HS-27A (cell line): ENCODE measurements around the gene SPATA19.

ENCODE experiments used
- DNase-seq: peaks from one replicate; pipeline ENCODE4 v3.0.0-alpha.2; 2012; ENCODE audit warnings: low read depth, missing footprints

The SPATA19 gene

GRCh38 chr11:133818302-133818701 lies 27.0 kb downstream of the SPATA19 start:
- no peak for DNase-seq

GRCh38 chr11:133817449-133817848 lies 27.9 kb downstream of the SPATA19 start:
- no peak for DNase-seq

- DNase-seq: no peak
These were observed 29.0 kb downstream of the SPATA19 start for GRCh38 chr11:133816146-133816870.

GRCh38 chr11:133815636-133816035 lies 29.7 kb downstream of the SPATA19 start:
- DNase-seq: no peak

DNA sequence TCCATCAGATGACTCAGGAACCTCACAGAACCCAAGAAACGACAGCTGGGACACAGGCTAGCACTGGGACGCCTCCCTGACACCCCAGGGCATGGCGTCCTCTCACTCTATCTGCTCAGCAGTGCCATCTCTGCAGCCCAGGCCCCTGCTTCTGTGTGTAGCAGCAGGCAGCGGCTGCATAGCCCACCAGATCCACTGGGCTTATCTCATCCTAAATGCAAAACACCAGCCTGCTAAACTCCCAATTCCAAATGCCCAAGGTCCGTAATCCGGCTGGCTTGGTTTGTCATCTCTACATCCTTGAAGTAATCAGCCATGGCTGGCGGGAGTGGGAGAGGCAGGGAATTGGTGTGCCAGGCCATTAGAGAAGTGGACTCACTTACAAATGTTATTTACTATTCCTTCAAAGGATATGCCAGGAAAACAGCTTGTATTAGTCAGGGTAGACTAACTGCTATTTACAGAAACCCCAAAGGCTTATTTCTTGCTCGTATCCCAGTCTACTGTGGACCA lies 30.7 kb downstream of the SPATA19 start:
- DNase-seq: no peak

- DNase-seq: no peak
These were observed 33.2 kb downstream of the SPATA19 start for GRCh38 chr11:133811850-133812685.

DNA sequence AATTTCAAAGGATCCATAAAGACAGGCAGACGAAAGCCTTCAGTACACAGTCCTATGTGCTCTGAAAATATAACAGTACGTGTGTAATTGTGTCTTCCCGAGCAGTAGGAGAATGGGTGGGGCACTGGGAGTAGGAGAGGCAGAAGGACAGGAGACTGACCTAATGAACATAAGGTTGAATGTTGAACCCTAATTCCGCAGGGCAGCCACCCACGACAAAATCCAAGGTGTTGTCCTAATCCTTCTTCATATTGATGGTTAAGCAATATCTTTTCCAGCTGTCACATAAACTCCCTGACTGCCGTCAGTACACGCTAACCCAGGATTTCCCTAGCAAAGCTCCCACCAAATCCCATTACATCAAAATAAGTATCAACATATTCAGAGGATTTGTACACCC lies 34.5 kb downstream of the SPATA19 start:
- no peak for DNase-seq

DNA sequence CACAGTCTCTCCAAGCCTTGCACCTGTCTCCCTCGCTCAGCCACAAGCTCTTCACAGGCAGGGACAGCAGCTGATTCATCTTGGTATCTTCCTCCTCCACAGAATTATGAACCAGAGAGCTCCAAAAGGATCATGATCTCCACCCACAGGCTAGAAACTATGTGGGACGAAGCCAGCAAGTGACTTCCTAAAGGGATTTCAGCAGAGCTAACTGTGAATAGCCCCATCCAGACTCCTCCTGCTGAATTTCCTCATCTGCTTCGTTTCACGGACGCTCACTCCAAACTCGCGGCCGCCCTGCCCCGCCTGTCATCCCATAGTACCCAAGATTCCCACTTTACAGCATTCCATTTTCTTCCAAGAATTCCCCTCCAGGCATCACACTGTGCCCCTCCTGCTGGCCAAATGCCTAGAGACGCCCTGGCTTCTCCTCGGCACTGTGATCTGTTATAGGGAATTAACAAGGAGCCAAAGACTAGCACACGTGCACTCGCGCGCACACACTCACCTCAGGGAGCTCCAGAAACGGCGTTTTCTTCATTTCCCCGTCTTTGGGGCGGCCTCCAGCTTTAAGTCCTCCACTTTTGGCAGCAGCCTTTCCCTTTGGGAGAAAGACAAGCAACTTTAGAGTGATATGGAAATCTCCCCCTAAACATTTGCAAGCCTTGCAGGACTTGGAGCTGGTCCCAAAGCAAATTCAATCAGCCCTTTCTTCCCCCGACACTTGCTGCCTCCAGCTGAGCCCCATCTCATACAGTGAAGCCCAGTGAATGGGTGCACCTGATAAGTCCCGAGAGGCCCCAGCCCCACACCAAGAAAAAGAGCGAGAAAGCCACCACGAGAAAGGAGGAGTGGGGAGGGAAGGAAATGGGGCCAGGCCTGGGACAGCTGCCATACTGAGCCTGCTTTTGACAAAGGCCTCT lies 35.5 kb downstream of the SPATA19 start:
- DNase-seq: no peak

DNA sequence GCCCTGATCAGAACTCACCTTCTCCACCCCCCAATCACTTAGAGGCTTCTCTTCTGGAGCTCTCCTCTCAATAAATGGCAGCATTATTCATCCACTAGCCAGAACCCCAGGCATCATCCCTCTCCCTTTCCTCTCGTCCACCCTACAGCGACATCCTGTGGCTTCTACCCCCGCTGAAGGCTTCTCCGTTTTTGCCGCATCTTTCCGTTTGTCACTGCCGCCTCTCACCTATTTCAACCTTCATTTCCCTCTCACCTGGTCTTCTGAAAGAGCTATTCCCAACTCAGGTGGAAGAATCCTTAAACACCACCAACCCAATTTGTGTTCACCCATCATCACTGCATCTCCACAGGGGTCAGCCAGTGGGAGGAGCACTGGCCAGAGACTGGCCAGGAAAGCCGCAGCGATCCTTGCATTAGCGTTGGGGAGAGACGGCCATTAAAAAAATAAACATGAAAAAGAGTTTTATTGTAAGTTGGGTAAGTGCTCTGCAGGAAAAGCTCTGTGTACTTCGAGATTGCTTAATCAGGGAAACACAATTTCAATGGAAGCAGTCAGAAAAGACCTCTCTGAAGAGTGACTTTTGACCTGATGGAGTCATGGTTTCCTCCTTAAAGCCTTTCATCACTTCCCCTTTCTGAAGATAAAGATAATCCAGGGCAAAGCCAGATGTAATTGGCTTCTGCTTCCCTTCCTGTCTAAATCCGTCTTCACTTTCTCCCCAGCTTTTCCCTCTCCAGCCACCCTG lies 36.7 kb downstream of the SPATA19 start:
- no peak for DNase-seq

- DNase-seq: no peak
These were observed 42.3 kb downstream of the SPATA19 start for GRCh38 chr11:133803026-133803425.

DNA sequence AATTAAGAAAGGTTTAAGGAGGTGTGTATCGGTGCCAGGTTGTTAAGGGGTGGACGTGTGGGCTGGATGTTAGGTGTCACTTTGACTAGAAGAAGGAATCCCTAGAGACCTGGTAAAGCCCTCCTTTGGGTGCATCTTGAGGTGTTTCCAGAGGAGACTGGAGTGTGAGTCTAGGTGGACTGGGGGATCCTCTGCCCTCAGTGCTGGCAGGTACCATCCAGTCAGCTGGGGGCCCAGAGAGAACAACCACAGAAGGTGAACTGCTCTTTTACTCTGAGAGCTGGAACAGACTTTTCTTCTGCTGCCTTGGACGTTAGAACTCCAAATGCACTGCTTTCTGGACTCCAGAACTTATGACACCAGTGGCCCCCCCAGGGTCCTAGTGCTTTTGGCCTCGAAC lies 44.0 kb downstream of the SPATA19 start:
- DNase-seq: no peak

DNA sequence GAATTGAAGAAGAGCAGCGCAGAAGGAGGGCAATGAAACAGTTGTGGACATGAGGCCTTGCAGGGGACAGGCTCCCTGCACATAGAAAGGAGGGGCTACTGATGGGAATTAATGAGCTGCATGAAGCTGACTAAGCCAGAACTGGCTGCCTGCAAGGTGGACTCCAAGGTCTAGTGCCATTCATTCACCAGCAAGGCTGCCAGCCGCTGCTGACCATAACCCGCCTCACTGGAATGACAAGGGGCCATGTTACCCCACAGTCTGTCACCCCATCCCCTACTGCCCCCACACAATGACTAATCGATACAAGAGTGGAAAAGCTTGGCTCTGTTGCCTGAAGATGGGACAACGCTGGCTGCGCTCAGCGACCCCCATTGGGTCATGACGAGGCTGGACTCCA lies 44.6 kb downstream of the SPATA19 start:
- DNase-seq: no peak

- DNase-seq: no peak
These were observed 47.8 kb downstream of the SPATA19 start for GRCh38 chr11:133797554-133797953.

DNA sequence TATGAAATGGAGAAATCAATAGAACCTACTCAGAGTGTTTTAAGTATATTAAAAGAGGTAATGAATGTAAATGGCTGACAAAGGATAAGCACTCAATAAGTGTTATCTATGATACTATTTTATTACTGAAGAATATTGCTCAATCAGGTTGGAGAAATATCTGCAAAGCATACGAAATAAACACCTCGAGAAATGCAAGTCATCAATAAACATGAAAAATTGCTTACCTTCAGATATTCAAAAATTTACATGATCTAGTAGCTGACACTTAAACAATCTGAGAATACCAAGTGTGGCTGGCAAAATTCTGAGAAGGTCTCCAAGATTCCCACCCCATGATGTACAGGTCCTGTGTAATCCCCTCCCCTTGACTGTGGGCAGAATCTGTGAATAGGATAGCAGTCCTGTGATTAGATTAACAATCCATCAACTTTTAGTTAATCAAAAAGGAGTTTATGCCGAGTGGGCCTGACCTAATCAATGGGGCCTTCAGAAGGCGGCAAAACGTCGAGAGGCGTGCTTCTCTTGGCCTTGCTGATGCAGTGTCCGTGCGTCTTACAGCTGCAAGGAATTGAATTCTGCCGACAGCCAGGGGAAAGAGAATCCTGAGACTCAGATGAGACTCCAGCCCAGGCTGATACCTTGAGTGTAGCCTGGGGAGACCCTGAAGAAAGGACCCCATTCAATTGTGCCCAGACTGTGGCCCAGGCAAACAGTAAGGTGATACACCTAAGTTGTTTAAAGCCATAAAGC lies 49.1 kb downstream of the SPATA19 start:
- no peak for DNase-seq

DNA sequence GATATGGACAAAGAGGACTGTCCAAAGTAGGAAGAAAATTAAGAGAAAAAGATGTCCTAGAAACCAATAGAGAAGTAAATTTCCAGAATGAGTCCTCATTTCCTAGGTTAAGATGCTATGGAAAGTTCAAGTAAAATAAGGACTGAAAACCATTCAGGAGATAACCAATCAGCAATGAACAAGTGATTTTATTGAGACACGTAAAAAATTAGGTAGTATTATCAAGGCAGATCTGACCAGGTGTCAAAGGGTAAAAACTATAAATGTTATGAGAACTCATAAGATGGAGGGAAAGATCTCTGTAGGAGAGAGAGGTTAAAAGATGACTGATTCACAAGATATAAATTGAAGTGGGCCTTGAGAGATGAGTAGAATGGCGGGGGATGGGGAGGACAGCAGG lies 50.2 kb downstream of the SPATA19 start:
- no peak for DNase-seq

DNA sequence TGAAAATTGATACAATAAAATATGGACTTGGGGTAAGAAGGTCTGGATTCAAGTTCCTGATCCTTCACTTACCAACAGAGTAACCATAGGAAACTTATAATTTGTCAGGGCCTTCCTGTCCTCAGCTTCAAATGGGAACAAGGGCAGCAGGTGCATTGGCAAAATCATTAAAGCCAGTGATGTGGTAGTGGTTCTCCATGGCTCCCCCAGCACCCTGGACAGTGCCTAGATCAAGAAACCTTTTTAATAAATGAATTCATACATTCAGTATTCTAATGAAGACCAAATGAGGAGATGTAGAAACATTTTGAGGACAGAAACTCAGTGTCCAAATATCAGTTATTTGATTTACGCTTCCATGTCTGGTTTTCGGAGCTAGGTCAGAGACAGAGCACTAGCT lies 51.1 kb downstream of the SPATA19 start:
- DNase-seq: no peak

- DNase-seq: no peak
These were observed 51.9 kb downstream of the SPATA19 start for GRCh38 chr11:133793271-133794035.

DNA sequence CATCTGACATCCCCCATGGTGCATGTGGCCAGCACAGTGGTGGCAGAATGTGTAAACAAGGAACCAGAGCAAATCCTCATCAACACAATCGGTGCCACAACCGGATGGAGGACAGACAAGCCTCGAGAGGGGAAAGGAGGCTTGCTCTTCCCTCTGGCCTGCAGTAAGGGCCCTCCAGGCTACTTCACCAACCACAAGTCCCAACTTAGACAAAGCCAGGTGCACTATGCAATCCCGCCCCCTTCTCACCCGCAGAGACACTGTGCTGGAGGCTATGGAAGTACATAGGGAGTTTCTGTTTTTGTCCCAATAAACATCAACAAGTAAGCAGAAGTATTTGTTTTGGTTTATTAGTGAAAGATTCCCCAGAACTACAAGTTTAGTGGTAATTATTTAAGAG lies 54.3 kb downstream of the SPATA19 start:
- no peak for DNase-seq
